IPS-NIHi7 (cell line): ENCODE measurements around the gene FAS.
"Not testable (repeated sequence)": the region's sequence is repeated elsewhere in the genome, so short reads cannot be mapped to it uniquely, and the experiment has no call there.

Source experiments
- DNase-seq: peaks from one replicate; pipeline ENCODE4 v3.0.0; 2012; ENCODE audit warnings: mixed read lengths; ENCODE audit errors: extremely low spot score

The FAS gene

DNA sequence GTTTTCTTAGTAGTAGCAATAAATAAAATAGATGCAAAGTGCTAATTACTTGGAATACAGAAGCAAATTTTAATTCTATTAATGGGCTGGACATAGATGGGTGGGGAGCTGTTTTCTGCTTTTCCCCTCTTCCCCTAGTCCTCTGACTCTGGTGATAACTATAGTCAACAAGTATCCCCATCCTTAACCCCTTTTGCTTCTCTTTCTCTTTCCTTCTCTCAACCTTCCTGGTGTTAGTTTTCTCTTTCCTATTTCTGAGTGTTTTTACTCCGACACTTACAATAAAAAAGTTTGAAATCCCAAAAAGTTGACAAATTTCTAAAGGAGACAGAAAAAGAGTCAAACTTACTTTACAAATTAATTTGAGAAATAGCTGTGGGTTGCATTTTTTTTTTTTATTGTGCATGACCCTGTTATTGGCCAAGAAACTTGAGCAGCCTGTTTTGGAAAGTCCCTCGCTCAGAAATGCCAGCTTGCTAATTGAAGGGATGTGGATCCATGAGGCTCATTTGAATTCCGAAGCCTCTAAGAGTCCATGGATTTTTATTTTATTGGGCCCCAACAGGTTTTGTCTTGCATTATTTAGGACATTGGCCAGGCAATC lies 2.4 kb downstream of the FAS start:
- DNase-seq = no peak

GRCh38 chr10:88994019-88994418 lies 3.4 kb downstream of the FAS start:
- no peak for DNase-seq

DNA sequence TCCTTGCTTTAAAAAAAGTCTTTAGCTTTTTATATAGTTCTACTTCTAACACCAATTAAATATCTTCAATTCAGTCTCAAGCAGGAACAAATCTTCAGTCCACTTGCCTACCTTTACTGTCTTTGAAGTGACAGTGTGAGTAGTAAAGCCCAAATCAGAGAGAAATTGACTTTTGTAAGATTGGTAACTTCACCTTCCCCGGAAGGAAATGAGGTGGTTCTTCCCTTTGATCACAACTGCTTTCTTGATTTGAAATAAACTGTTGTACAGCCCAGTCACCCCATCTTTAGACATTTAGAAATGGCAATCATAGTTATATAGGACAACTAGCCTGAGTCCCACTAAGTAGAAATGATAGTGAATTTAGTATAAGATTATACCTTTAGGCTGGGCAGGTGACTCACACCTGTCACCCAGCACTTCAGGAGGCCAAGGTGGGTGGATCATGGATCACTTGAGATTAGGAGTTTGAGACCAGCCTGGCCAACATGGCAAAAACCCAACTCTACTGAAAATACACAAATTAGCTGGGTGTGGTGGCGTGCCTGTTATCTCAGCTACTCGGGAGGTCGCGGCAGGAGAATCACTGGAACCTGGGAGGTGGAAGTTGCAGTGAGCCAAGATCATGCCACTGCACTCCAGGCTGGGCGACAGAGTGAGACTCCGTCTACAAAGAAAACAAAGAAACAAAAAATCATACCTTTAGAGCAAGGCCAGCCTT lies 4.7 kb downstream of the FAS start:
- DNase-seq = no peak

GRCh38 chr10:88996927-88997326 lies 6.3 kb downstream of the FAS start:
- DNase-seq = no peak

GRCh38 chr10:88999625-89000024 lies 9.0 kb downstream of the FAS start:
- DNase-seq = no peak

- DNase-seq = no peak
These were observed 10.6 kb downstream of the FAS start for GRCh38 chr10:89001024-89001728.

DNA sequence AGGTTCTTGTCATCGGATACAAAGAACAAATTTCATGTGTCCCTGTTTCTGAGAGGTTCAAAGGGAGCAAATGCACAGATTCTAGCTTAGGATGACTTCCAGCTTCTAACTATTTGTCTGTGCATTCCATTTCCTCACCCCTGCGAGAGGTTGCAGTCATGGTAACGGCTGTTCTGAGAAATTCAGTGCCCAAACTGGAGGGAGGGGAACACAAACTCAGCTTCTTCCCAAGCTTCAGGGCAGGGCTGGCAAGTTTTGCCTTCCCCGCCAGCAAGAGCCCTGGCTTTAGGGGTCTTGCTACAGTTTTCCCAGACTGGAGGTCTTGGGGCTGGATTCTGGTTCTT lies 11.1 kb downstream of the FAS start:
- DNase-seq = no peak

DNA sequence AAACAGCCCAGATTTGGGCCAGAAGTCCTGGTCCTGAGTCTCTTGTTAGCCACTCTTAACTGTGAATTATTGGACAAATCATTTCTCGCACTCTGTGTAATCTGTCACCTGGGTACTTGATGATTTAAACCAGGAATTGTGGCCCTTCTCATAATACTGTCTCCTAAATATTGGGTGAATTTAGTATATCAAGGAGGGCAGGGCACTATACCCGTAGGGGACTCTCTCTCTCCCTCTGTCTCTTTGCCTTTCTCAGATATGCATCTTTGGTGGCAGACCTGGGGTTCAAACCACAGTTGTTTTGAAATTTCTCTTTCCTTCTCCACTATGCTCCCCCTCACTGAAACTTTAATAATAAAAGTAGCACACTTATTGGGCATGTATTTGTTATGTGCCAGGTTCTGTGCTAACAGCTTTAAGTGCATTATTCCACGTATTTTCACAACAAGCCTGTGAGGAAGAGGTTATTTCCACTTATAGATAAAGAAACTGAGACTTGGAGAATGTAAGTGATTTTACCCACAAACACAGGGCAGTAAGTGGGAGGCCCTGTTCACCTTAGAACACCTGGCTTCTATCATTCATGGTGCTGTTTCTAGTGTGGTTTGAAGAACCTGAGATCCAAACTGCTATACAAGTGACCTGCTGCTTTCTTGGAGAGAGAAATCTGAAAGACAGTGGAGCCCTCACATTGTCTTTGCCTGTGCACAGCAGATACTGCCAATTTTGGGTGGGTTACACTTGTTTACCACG lies 11.8 kb downstream of the FAS start:
- no peak for DNase-seq

DNA sequence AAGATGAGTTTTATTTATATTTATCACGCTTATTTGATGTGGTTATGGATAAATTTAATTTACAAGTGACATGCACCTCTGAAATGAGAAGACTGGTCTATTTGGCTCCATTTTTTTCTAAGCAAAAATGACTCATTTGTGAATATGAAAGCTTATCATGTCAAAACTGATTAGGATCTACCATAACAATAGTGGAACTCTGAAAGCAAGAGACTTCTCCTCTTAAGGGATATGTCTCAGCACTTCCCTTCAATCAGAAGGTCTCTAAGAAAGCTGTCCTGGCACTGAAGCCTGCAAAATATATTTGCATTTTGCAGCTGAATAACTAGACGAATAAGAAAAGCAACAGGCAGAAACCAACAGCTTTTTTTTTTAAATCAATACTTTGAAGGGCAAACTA lies 12.7 kb downstream of the FAS start:
- DNase-seq = no peak

DNA sequence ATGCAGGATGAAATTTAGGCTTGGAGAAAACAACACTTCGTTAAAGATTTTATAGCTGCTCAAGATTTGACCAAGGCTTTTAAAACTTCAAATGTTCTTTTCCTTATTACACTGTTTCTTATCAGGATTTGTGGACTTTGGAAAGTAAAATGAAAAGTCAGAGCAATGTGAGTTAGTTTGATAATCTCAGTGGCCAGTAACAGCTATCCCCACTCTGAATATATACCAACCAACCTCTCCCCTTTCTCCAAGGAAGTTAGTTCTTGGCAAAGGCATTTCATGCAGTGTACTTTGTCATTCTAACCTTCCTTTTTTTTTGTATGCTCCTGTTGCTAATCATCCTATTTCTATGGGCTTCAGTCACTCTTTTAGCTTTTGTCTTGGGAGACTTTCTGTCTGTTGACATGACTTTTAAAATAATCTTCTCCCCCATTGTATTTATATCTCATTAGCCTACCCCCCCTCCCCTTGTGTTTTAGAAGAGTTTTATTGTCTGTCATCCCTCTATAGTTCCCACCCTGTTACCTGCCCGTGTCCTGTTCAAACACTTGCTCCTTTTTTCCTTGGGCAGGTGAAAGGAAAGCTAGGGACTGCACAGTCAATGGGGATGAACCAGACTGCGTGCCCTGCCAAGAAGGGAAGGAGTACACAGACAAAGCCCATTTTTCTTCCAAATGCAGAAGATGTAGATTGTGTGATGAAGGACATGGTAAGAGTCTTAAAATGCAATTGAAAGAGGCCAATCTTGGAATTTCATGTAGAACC lies 16.7 kb downstream of the FAS start:
- no peak for DNase-seq

GRCh38 chr10:89018700-89019346 lies 28.2 kb downstream of the FAS start:
- DNase-seq = not testable (repeated sequence)

DNA sequence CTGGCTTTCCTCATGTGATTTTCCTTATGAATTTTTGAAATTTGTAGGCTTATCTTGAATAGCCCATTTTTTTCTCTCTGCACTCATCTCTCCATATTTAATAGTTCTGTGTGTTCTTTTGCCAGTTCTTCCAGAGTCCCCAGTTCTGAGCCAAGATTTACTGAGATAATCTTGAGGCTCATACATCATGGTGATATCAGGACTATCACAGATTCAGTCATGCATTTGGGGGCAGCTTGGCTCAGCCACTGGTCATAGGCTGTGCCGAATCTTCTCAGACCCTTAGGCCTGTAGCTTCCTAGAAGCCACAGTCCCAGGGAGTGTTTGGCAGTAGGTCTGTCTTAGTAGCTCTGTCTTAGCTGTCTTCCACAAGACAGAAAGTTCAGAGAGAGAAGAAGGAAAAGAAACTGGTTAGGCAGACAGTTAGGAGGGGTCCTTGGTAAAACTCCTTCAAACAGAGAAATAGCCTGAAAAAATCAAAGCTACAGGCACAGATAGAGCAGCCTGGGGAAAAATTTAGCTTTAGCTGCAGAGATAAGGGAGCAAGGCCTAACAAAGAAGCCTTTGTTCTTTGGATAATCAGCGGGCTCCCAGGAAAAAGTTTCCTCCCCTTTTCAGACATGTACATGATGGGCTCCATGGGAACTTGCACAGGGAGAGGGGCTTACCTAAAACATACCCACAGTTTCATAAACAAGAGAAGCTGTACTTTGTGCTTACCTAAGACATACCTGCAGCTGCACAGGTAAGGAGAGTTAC lies 29.1 kb downstream of the FAS start:
- DNase-seq = no peak

DNA sequence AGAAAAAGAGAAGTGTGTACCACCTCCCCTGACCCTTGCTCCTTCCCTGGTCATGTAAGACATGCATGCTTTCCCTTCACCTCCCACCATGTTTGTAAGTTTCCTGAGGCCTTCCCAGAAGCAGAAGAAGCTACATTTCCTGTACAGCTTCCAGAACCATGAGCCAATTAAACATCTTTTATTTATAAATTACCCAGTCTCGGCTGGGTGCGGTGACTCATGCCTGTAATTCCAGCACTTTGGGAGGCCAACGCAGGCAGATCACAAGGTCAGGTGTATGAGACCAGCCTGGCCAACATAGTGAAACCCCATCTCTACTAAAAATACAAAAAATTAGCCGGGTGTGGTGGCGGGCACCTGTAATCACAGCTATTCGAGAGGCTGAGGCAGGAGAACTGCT lies 30.9 kb downstream of the FAS start:
- DNase-seq = not testable (repeated sequence)

DNA sequence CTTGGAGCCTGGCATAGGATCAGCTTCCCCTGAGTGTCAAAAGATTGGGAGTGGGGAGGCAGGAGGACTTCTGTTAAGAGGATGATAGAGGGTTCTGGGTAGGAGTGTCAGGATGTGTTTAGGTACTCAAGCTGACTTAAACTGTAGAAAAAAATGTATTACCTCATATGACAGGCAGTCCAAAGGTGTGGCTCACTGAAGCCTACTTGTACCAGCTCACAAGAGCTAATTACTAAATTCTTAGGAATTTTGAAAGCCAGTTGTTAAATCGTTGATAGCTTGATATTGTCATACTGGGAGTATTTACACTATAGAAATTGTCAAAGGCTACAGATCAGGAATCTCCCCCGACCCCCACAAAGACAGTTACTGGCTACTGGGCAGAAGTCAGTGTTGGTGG lies 32.1 kb downstream of the FAS start:
- no peak for DNase-seq

DNA sequence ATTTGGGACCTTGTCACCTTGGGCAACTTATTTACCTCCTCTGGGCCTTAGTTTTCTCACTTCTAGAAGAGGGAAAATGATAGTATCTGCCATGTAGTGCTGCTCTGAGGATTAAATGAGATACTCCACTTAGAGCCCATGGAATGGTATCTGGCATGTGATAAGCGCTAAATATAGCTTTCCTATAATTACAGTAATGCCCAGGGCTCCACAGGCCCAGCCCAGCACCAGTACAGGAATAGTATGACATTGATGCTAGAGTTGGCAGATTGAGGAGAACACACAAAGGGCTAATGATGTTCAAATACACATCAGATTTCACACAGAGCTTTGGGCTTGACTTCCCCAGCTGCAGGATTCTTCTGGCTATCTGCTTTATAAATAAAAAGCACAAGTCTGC lies 34.9 kb downstream of the FAS start:
- DNase-seq = no peak

DNA sequence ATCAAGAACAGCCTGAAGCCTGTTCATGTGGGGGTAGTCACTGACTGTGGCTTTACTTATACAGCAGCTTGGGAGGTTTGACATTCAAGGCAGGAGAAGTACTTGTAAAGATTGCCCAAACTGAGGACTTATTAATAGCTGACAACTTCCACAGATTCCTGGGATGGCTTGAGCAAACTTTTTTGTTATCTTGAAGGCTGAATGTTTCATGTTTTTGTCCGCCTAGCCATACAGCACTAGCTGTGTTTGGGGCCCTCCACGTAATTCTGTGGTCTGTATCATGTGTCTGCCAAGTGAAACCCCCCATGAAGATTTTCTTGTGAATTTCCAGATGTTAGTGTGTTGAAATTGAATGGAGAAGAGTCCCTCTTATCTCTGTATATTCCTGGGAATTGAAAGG lies 38.6 kb downstream of the FAS start:
- no peak for DNase-seq

- peak; percentile 70 for DNase-seq
These were observed 39.3 kb downstream of the FAS start for GRCh38 chr10:89029785-89030437.

GRCh38 chr10:89030791-89031190 lies 40.2 kb downstream of the FAS start:
- DNase-seq = no peak

DNA sequence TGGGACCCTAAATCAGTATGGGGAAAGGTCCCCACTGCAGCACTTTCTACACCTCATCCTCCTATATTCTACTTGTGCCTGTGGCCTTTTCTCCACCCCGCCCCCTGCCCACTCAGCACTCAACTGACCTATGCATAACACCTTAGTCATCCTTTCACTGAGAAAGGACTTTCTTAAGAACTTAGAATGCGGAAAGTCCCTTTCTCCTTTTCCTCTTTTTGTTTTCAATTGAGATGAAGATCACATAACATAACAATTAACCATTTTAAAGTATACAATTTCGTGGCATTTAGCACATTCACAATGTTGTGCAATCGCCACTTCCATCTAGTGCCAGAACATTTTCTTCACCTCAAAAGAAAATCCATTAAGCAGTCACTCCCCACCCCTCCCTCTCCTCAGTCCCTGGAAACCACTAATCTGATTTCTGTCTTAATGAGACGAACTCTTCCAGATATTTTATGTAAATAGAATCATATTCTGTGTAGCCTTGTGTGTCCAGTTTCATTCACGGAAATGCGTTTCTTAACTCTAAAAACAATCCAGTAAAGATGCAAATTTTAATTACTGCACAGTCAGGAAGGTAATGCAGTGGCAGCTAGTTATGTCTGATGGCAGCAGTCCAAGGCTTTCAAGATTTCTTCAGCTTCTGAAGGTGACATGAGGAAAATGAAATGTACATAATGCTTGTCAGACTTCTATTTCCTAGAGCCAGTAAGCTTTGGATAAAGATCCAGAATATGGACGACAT lies 41.7 kb downstream of the FAS start:
- peak; percentile 21 for DNase-seq
